Endothelial cell of umbilical vein (primary cell): Measurements from ENCODE around the gene FOXK1. TPM values are rescaled to one million over a fixed set of nuclear protein-coding genes. Genes with fewer than 3 reads are reported as not detected.

Source experiments
- BruUV-seq: library from RNA; stranded (reverse); fragments of 400-500 nt; replicated peaks from 2 replicates; lab custom pipeline; 2021; lab: Mats Ljungman, UMichigan
- CTCF ChIA-PET: fragments of 300-600, 350-600 bp; sonication (Branson Sonifier 250); formaldehyde crosslinking; loops from one replicate; lab custom pipeline; 2021; ENCODE audit warnings: antibody characterized with exemption, inconsistent platforms; lab: Charles Lee
- POLR2A ChIA-PET: fragments of 300-600, 350-600 bp; sonication (Branson Sonifier 250); formaldehyde crosslinking; loops from one replicate; lab custom pipeline; 2021; ENCODE audit warnings: antibody characterized with exemption, inconsistent platforms; lab: Charles Lee
- DNase-seq: peaks from one replicate; pipeline ENCODE4 v3.0.0-alpha.2; 2011; ENCODE audit warnings: low read depth, low spot score
- FAIRE-seq: peaks from 2 replicates; lab custom pipeline; 2011; peaks lifted over from hg19 to GRCh38; lab: Jason Lieb, UNC
- H2AFZ ChIP-seq: 2 replicates; pipeline ENCODE4 v1.6.0; 2012; ENCODE audit warnings: low read depth, low read length, control low read depth, inconsistent platforms
- H3K27ac ChIP-seq: 2 replicates; pipeline ENCODE4 v1.5.1; 2011; ENCODE audit warnings: low read depth, mild to moderate bottlenecking, control low read depth, low read length, moderate library complexity; ENCODE audit not compliant: insufficient read depth
- H3K27me3 ChIP-seq, 2 experiments: 2 replicates each; pipeline versions ENCODE4 v1.6.0 to v1.6.1; 2011; ENCODE audit warnings: low read length in 2 of 2, mixed read lengths in 1 of 2; ENCODE audit not compliant: control insufficient read depth in 2 of 2, insufficient read depth in 2 of 2
- H3K36me3 ChIP-seq, 2 experiments: 2 replicates in 1 of 2; 3 replicates in 1 of 2; pipeline ENCODE4 v1.5.1; 2011; ENCODE audit warnings: low read length in 2 of 2, mild to moderate bottlenecking in 1 of 2, moderate library complexity in 1 of 2; ENCODE audit not compliant: control insufficient read depth in 2 of 2, insufficient read depth in 2 of 2; ENCODE audit errors: extremely low read depth in 1 of 2
- H3K4me1 ChIP-seq: 3 replicates; pipeline ENCODE4 v1.5.1; 2011; ENCODE audit warnings: mild to moderate bottlenecking, low read length; ENCODE audit not compliant: control insufficient read depth, insufficient read depth; ENCODE audit errors: extremely low read depth
- H3K4me2 ChIP-seq: 2 replicates; pipeline ENCODE4 v1.6.1; 2011; ENCODE audit warnings: low read length, control low read depth, mixed read lengths; ENCODE audit not compliant: insufficient read depth
- H3K4me3 ChIP-seq, 3 experiments: fragments of 200-600 bp in 1 of 3; sonication (generic), shearing (Covaris generic) in 1 of 3; replicated peaks in 1 of 3; 2 replicates each; pipeline ENCODE4 v1.5.1; 2011 to 2016; ENCODE audit warnings: control low read depth in 3 of 3, low read length in 3 of 3, mild to moderate bottlenecking in 2 of 3, inconsistent platforms in 1 of 3, low read depth in 1 of 3, moderate library complexity in 1 of 3; ENCODE audit not compliant: insufficient read depth in 1 of 3
- H3K79me2 ChIP-seq: 2 replicates; pipeline ENCODE4 v1.6.0; 2012; ENCODE audit warnings: low read length, inconsistent platforms; ENCODE audit not compliant: control insufficient read depth, insufficient read depth
- H3K9ac ChIP-seq: replicated peaks from 2 replicates; pipeline ENCODE3; 2011; ENCODE audit warnings: low read length, control low read depth; ENCODE audit not compliant: insufficient read depth; ENCODE audit errors: extremely low read depth
- H3K9me1 ChIP-seq: replicated peaks from 3 replicates; pipeline ENCODE4 v1.6.0; 2011; ENCODE audit warnings: mild to moderate bottlenecking, low read length; ENCODE audit not compliant: control insufficient read depth, insufficient read depth; ENCODE audit errors: extremely low read depth
- H3K9me3 ChIP-seq: replicated peaks from 2 replicates; pipeline ENCODE4 v1.5.1; 2012; ENCODE audit warnings: low read length, inconsistent platforms; ENCODE audit not compliant: control insufficient read depth, insufficient read depth
- H4K20me1 ChIP-seq: replicated peaks from 2 replicates; pipeline ENCODE3; 2011; ENCODE audit warnings: mild to moderate bottlenecking, low read length; ENCODE audit not compliant: control insufficient read depth, insufficient read depth; ENCODE audit errors: extremely low read depth
- EZH2 ChIP-seq: IDR thresholded peaks from 2 replicates; pipeline ENCODE4 v1.6.1; 2012; ENCODE audit warnings: borderline replicate concordance, low read depth, mild to moderate bottlenecking, moderate library complexity, low read length, inconsistent platforms; ENCODE audit not compliant: severe bottlenecking
- FOS ChIP-seq: IDR thresholded peaks from 2 replicates; pipeline ENCODE4 v1.6.1; 2011; ENCODE audit warnings: mild to moderate bottlenecking, low read length, moderate library complexity, borderline replicate concordance; ENCODE audit not compliant: insufficient read depth
- GATA2 ChIP-seq: IDR thresholded peaks from 2 replicates; pipeline ENCODE4 v1.7.0; 2011; ENCODE audit warnings: low read depth, mild to moderate bottlenecking, moderate library complexity, mixed read lengths, low read length; ENCODE audit not compliant: insufficient read length, insufficient read depth
- JUN ChIP-seq: IDR thresholded peaks from 2 replicates; pipeline ENCODE4 v1.6.1; 2011; ENCODE audit warnings: borderline replicate concordance, low read depth; ENCODE audit not compliant: insufficient read length, insufficient read depth
- MYC ChIP-seq: IDR thresholded peaks from one replicate; pipeline ENCODE4 v1.6.1; 2011; ENCODE audit warnings: mild to moderate bottlenecking, low read depth, low read length
- POLR2A ChIP-seq: IDR thresholded peaks from 2 replicates; pipeline ENCODE4 v1.6.1; 2012; ENCODE audit warnings: low read depth, mild to moderate bottlenecking, control low read depth, low read length
- POLR2AphosphoS5 ChIP-seq: IDR thresholded peaks from 2 replicates; pipeline ENCODE4 v1.6.1; 2012; ENCODE audit warnings: low read depth, mild to moderate bottlenecking, control low read depth, low read length, moderate library complexity; ENCODE audit not compliant: insufficient read depth
- dilution Hi-C: fragments of 300-500 bp; cut with MboI; formaldehyde crosslinking; loops from one replicate; pipeline ENCODE4 v1.15.0; 2019; ENCODE audit warnings: low sequenced_read_pairs; ENCODE audit not compliant: extremely low pct_ligation_motif_present
- intact Hi-C: fragments of 100-400 bp; cut with micrococcal nuclease; formaldehyde crosslinking; loops from one replicate; pipeline ENCODE4 v1.10.0; 2022
- polyA plus RNA-seq, 4 experiments: library from polyadenylated mRNA; depleted of rRNA in 3 of 4; stranded (reverse) in 3 of 4; unstranded in 1 of 4; fragments of >200 nt; gene quantifications; 2 replicates each; pipeline versions ENCODE4 v1.2.1 to v1.2.3, GENCODE V29; 2011 to 2012; ENCODE audit warnings: missing spikeins in 1 of 4
- total RNA-seq: library from RNA; stranded (reverse); gene quantifications from 2 replicates; pipeline ENCODE4 v1.2.3, GENCODE V29; 2021
- TF ChIP-seq, protein P1 (sequence below), 2 donors: IDR thresholded peaks; 1 replicate in 1 of 2; 2 replicates in 1 of 2; pipeline ENCODE4 v1.5.1; 2011; ENCODE audit warnings: low read length in 2 of 2, mild to moderate bottlenecking in 2 of 2, moderate library complexity in 2 of 2, control low read depth in 1 of 2, inconsistent platforms in 1 of 2, low read depth in 1 of 2; ENCODE audit not compliant: insufficient read depth in 1 of 2; ENCODE audit errors: extremely low read depth in 1 of 2
- TF ChIP-seq, protein P2 (sequence below): IDR thresholded peaks from 2 replicates; pipeline ENCODE4 v1.6.1; 2011; ENCODE audit not compliant: insufficient read depth, insufficient read length

Gene FOXK1
- total and polyA plus RNA-seq, 2 donors (not counting 3 experiments of a cell fraction or from before 2014, with no cell fraction given) = 8.0 to 52.1 TPM

DNA sequence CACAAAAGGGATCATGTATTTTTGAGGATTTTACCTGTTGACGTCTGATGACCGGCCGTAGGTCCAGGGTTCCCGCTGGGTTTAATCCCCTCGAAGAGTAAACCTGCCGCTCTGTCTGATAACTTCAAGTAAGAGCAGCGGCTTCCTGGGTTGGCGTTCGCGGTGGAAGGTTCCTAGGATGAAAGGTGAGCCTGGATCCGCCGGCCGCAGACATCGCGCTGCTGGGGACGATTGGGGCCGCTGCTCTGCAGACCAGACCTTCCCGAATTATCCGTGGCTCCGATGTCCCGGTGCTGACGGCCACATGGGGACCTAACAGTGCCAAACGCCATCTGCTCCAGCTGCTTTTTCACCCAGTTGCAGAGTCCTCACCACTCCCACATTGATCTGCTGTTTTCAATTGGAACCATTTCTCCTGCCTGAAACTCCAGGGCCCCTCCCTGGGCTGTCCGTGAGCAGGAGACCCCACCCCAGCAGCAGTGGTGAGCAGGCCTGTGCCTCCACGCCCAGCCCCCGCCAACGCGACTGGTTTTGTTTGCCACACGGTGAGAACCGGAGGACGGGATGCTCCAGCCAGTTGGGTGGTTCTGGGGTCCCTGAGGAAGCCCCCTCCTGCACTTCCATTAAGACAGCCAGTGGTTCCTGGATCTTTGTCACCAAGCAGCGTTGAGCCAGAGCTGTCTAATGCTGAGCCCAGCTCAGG is 81.1 kb downstream of the FOXK1 start:
- dilution Hi-C loops = no loop called here
- Histone ChIP-seq H3K4me1 (no peaks in the 10 kb centered on the region), H3K9ac (no peak overlapping the region), H3K4me3 (no peak overlapping the region), H3K9me3 (no peaks in the 10 kb centered on the region), H3K27ac (no peak overlapping the region), H2AFZ (no peak overlapping the region), H4K20me1 (no peaks in the 10 kb centered on the region), H3K9me1 (no peaks in the 10 kb centered on the region), H3K36me3 (peaks cover 13 to 43% of the 10 kb centered on the region in 2 experiments), H3K4me2 (no peak overlapping the region), H3K27me3 (no peaks in the 10 kb centered on the region), H3K79me2 (peaks cover 2% of the 10 kb centered on the region)
- TF ChIP-seq GATA2 (no peak), POLR2AphosphoS5 (no peak), EZH2 (no peak), JUN (no peak), MYC (no peak), POLR2A (no peak), FOS (no peak)
- TF ChIP-seq, protein P1, sequence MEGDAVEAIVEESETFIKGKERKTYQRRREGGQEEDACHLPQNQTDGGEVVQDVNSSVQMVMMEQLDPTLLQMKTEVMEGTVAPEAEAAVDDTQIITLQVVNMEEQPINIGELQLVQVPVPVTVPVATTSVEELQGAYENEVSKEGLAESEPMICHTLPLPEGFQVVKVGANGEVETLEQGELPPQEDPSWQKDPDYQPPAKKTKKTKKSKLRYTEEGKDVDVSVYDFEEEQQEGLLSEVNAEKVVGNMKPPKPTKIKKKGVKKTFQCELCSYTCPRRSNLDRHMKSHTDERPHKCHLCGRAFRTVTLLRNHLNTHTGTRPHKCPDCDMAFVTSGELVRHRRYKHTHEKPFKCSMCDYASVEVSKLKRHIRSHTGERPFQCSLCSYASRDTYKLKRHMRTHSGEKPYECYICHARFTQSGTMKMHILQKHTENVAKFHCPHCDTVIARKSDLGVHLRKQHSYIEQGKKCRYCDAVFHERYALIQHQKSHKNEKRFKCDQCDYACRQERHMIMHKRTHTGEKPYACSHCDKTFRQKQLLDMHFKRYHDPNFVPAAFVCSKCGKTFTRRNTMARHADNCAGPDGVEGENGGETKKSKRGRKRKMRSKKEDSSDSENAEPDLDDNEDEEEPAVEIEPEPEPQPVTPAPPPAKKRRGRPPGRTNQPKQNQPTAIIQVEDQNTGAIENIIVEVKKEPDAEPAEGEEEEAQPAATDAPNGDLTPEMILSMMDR (IDR thresholded peaks at IDR 0.05; ENCODE audit: extremely low read depth in 1 of 2, insufficient read depth in 1 of 2, low read depth in 1 of 2, low read length in 2 of 2) = no peak
- TF ChIP-seq, protein P2, sequence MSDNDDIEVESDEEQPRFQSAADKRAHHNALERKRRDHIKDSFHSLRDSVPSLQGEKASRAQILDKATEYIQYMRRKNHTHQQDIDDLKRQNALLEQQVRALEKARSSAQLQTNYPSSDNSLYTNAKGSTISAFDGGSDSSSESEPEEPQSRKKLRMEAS = no peak
- DNase-seq = no peak
- CTCF ChIA-PET = no interaction called here
- intact Hi-C loops = no loop called here
- TSS peak; percentile 1 for BruUV-seq
- POLR2A ChIA-PET = no interaction called here
- no peak for FAIRE-seq
